GM19468 (cell line): ENCODE measurements around the gene RYR3.

Experiments used
- ATAC-seq: cut with Tn5 transposase; IDR thresholded peaks from one replicate; pipeline ENCODE4 v1.9.1; 2021; ENCODE audit warnings: mild to moderate bottlenecking, moderate library complexity, moderate number of reproducible peaks; ENCODE audit not compliant: unreplicated experiment; ENCODE audit errors: extremely low read depth

Gene RYR3

GRCh38 chr15:33310481-33311311, at the start of gene RYR3:
Gene RYR3 (plus strand): TSS chr15:33310967. CDS start chr15:33311046, 79 bp downstream.
- ATAC-seq: no peak

GRCh38 chr15:33262306-33262705, 48.5 kb upstream of the RYR3 start:
- no peak for ATAC-seq

GRCh38 chr15:33277689-33278088, 33.1 kb upstream of the RYR3 start:
- no peak for ATAC-seq

GRCh38 chr15:33278816-33279612, 31.8 kb upstream of the RYR3 start:
- no peak for ATAC-seq

- ATAC-seq: no peak
Measured at GRCh38 chr15:33279613-33280205, 31.1 kb upstream of the RYR3 start.

GRCh38 chr15:33282226-33283020, 28.3 kb upstream of the RYR3 start:
- ATAC-seq: no peak

GRCh38 chr15:33283576-33283975, 27.2 kb upstream of the RYR3 start:
- ATAC-seq: no peak

- ATAC-seq: no peak
Measured at GRCh38 chr15:33284336-33284735, 26.4 kb upstream of the RYR3 start.

GRCh38 chr15:33292717-33293307, 18.0 kb upstream of the RYR3 start:
- no peak for ATAC-seq

GRCh38 chr15:33293713-33294334, 16.9 kb upstream of the RYR3 start:
- ATAC-seq: no peak

- ATAC-seq: no peak
Measured at GRCh38 chr15:33296050-33296449, 14.7 kb upstream of the RYR3 start.

GRCh38 chr15:33296856-33297255, 13.9 kb upstream of the RYR3 start:
- ATAC-seq: no peak

GRCh38 chr15:33298631-33299030, 12.1 kb upstream of the RYR3 start:
- no peak for ATAC-seq

- ATAC-seq: no peak
Measured at GRCh38 chr15:33304924-33305323, 5.8 kb upstream of the RYR3 start.

- ATAC-seq: peak; percentile 50
Measured at GRCh38 chr15:33309602-33310276, 1.0 kb upstream of the RYR3 start.

- ATAC-seq: no peak
Measured at GRCh38 chr15:33311312-33311971, 675 bp downstream of the RYR3 start.

- no peak for ATAC-seq
Measured at GRCh38 chr15:33313491-33313890, 2.7 kb downstream of the RYR3 start.

- ATAC-seq: no peak
Measured at GRCh38 chr15:33314069-33314468, 3.3 kb downstream of the RYR3 start.
